ENCODE data around the gene METTL14. TPM values are rescaled to one million over a fixed set of nuclear protein-coding genes. Genes with fewer than 3 reads are reported as not detected.

The METTL14 gene
- total RNA-seq, result 23.3 and 85.2 TPM in 2 replicates

DNA sequence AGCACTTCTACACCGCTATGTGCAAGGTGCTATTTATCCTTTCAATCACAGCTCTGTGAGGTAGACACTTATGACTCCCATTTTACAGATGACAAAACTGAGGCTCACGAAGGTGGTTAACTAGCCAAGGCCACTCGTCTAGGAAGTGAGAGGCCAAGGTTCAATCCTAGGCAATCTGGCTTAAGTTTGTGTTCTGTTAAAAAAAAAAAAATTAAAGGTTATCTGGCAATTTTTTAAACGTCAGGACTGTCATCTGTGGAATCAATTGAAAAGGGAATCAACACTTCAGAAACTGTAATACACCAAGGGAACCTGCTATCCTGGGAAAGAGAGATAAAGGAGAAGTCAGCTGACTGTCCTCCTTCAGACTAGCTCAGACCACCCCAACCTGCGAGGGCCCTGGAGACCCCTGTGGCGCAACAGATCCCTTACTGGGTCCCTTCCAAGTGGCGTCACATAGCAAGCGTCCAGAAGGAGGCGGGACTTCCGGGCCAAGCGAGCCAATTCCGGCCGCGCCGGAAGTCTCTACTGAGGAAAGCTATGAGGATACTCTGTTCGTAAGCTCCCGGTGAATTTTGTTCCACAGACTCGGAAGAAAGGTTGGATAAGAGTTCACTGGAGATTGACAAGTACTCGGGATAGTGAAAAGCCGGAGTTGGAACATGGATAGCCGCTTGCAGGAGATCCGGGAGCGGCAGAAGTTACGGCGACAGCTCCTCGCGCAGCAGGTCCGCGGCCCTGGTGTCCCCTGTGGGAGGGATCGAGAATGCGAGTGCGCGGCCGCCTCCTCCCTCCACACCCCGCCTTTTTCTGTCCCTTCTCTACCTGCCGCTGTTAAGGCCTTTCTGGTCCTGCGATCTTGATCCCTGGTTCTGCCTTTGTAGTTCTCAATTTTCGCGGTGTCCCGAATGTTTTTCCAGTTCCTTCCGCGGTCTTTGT lies at the start of gene METTL14:
TSS of gene METTL14 (plus strand) at position 520 of the 939 bp plus-strand sequence. CDS start at position 663, 143 bp downstream.

Other genes with a start within 250 kb of the METTL14 start
- 97.4 and 116 TPM in 2 replicates for gene SEC24D, start 150.7 kb downstream of the METTL14 start, total RNA-seq
- 2.0 and 6.5 TPM in 2 replicates for gene SYNPO2, start 203.5 kb downstream of the METTL14 start, total RNA-seq

Measured in smooth muscle cell of trachea (primary cell).